ENCODE data around the gene SOSTDC1.
"Not testable (repeated sequence)": the region's sequence is repeated elsewhere in the genome, so short reads cannot be mapped to it uniquely, and the experiment has no call there.

SOSTDC1 gene

GRCh38 chr7:16460789-16461493, 4.6 kb downstream of the SOSTDC1 start:
- no peak for DNase-seq

- DNase-seq = not testable (repeated sequence)
These were observed 9.2 kb downstream of the SOSTDC1 start for GRCh38 chr7:16456303-16456702.

- DNase-seq = no peak
These were observed 9.9 kb downstream of the SOSTDC1 start for GRCh38 chr7:16455591-16455990.

GRCh38 chr7:16450366-16450765, 15.2 kb downstream of the SOSTDC1 start:
- no peak for DNase-seq

GRCh38 chr7:16447876-16448275, 17.7 kb downstream of the SOSTDC1 start:
- no peak for DNase-seq

GRCh38 chr7:16446508-16446907, 19.0 kb downstream of the SOSTDC1 start:
- no peak for DNase-seq

GRCh38 chr7:16443871-16444270, 21.7 kb downstream of the SOSTDC1 start:
- not testable (repeated sequence) for DNase-seq

GRCh38 chr7:16438988-16439387, 26.6 kb downstream of the SOSTDC1 start:
- no peak for DNase-seq

GRCh38 chr7:16436306-16436705, 29.2 kb downstream of the SOSTDC1 start:
- DNase-seq = no peak

- no peak for DNase-seq
These were observed 31.9 kb downstream of the SOSTDC1 start for GRCh38 chr7:16433568-16434122.

GRCh38 chr7:16432425-16432731, 33.2 kb downstream of the SOSTDC1 start:
- no peak for DNase-seq

- DNase-seq = peak; percentile 12
These were observed 33.7 kb downstream of the SOSTDC1 start for GRCh38 chr7:16431646-16432424.

- DNase-seq = no peak
These were observed 35.4 kb downstream of the SOSTDC1 start for GRCh38 chr7:16430133-16430532.

GRCh38 chr7:16428672-16429071, 36.9 kb downstream of the SOSTDC1 start:
- DNase-seq = no peak

GRCh38 chr7:16428182-16428581, 37.4 kb downstream of the SOSTDC1 start:
- no peak for DNase-seq

GRCh38 chr7:16423761-16424160, 41.8 kb downstream of the SOSTDC1 start:
- DNase-seq = no peak

GRCh38 chr7:16422917-16423316, 42.6 kb downstream of the SOSTDC1 start:
- no peak for DNase-seq

GRCh38 chr7:16422103-16422435, 43.5 kb downstream of the SOSTDC1 start:
- DNase-seq = no peak

GRCh38 chr7:16421333-16422102, 44.0 kb downstream of the SOSTDC1 start, which contains the start of gene CRPPA:
CRPPA (minus strand) TSS chr7:16421538; CDS start chr7:16421322, 216 bp downstream.
- DNase-seq = peak; percentile 59

GRCh38 chr7:16420649-16421332, 44.7 kb downstream of the SOSTDC1 start:
- DNase-seq = peak; percentile 90

GRCh38 chr7:16420329-16420648, 45.2 kb downstream of the SOSTDC1 start:
- DNase-seq = no peak

- DNase-seq = no peak
These were observed 45.7 kb downstream of the SOSTDC1 start for GRCh38 chr7:16419859-16420258.

GRCh38 chr7:16419126-16419525, 46.4 kb downstream of the SOSTDC1 start:
- DNase-seq = no peak

Data from stimulated activated CD4-positive, alpha-beta T cell treated with anti-CD3 and anti-CD28 coated beads, Interleukin-15, amount 100 ng/mL, for 24 hours (primary cell).